Muscle of back (tissue), 11 donors: ENCODE results near the gene MAP2K7. TPM values are rescaled to one million over a fixed set of nuclear protein-coding genes. Genes with fewer than 3 reads are reported as not detected.
"Not testable (repeated sequence)": the region's sequence is repeated elsewhere in the genome, so short reads cannot be mapped to it uniquely, and the experiment has no call there.

ENCODE experiments used
- DNase-seq, 3 donors: peaks; one replicate each; pipeline versions ENCODE4 v3.0.0 to v3.0.0-alpha.2; 2013
- polyA plus RNA-seq, 10 donors: library from polyadenylated mRNA; unstranded; fragments of 120-200 nt; gene quantifications; one replicate each; pipeline ENCODE4 v1.2.1, GENCODE V29; 2013; ENCODE audit not compliant: insufficient read length in 10 of 10

Gene MAP2K7
- polyA plus RNA-seq, 10 donors: 14.9 to 24.6 (median 20.6) TPM

DNA sequence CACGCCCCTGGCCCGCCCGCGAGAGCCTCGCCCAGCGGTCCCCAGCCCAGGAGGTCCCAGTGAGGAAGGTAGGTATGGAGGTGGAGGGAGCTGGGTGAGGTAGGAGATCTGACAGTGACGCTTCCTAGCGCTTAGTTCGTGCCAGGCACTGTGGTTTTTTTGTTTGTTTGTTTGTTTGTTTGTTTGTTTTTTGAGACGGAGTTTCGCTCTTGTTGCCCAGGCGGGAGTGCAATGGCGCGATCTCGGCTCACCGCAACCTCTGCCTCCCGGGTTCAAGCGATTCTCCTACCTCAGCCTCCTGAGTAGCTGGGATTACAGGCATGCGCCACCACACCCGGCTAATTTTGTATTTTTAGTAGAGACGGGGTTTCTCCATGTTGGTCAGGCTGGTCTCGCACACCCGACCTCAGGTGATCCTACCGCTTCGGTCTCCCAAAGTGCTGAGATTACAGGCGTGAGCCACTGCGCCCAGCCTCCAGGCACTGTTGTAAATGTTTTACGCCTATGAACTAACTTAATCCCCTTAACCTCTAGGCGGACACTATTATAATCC is 14.5 kb downstream of the MAP2K7 start:
- not testable (repeated sequence) for DNase-seq

GRCh38 chr19:7918615-7919421 is 15.1 kb downstream of the MAP2K7 start:
- no peak for DNase-seq

DNA sequence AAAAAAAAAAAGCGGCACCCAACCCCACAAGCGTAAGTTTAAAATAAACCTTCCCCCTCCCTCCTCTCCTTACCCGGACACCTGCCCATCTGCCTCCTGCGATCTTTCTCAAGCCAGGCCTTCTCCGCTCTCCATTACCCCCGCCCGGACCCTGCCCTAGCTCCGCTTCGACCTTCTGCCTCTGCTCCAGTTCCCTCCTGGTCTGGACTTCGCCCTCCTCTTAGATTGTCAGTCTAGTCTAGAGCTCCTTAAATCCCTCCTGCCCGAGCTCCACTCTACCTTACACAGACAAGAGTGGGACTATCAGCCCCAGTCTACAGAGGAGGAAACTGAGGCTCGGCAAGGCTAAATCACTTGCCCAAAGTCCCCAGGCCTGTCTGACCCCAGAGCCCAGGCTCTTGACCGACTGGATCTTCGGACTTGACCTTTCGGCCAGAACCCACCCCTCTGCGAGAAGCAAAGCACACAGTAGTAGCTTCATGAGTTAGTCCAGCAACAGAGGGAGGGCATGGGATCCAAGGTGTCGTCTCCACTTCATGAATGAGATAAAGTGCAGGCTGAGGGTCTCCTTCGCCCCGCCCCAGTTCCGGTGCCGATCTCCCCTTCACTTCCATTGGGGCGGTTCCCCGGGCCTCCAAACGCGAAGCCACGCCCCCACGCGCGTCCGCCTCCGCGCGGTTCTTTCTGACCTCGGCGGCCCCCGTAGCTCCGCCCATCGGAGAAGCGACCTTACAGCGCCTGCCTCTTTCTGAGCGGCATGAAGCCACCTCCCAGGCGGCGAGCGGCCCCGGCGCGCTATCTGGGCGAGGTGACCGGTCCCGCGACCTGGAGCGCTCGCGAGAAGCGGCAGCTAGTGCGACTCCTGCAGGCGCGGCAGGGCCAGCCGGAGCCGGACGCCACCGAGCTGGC is 16.2 kb downstream of the MAP2K7 start, which contains the start of gene SNAPC2:
Gene SNAPC2 (plus strand): TSS at position 729 of the 909 bp plus-strand sequence. CDS start 29 bp downstream, at position 758.
- DNase-seq: peak; percentile 94 to 99 (median 96)

- peak; percentile 96 to 97 (median 96) for DNase-seq
Measured at GRCh38 chr19:7920519-7921301, 17.0 kb downstream of the MAP2K7 start.

DNA sequence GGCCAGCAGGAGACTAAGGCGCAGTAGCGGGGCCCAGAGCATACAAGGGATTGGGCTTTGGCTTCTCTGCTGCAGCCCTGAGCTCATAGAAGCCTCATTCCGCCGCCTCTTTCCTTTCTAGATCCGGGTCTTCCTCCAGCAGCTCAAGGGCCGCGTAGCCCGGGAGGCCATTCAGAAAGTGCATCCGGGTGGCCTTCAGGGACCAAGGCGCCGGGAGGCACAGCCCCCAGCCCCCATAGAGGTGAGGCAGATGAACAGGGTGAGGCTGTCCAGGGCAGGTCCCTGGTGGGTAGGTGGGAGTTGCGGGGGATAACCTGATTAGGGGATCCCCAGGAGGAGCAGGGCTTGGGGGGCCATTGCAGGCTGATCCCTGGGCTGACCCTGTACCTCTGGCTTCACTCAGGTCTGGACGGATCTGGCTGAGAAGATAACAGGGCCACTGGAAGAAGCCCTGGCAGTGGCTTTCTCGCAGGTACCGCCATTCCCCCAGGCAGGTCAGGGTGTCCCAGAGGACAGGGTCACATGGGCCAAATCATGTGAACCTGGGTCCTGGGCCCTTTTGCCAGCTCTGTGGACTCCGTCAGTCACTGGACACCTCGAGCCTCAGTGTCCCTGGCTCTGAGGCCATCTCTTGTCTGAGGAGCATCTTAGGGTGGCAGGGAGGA is 17.8 kb downstream of the MAP2K7 start:
- DNase-seq: no peak

DNA sequence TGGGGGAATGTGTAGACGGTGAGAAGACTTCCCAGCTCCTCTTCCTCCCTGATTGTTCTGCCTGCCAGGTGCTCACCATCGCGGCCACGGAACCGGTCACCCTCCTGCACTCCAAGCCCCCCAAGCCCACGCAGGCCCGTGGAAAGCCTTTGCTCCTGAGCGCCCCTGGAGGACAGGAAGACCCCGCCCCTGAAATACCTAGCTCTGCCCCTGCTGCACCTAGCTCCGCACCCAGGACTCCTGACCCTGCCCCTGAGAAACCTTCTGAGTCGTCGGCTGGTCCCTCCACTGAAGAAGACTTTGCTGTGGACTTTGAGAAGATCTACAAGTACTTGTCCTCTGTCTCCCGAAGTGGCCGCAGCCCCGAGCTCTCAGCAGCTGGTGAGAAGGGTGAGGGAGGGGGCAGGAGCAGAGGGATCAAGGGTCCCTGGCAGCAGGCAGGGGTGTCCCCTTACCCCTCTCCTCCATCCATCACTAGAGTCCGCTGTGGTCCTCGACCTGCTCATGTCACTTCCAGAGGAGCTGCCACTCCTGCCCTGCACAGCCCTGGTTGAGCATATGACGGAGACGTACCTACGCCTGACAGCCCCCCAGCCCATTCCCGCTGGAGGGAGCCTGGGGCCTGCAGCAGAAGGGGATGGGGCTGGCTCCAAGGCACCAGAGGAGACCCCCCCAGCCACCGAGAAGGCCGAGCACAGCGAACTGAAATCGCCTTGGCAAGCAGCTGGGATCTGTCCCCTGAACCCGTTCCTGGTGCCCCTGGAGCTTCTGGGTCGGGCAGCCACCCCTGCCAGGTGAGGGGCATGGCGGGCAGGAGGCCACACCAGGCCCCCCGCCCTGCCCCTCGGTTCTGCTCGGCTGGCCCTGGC is 18.5 kb downstream of the MAP2K7 start:
- no peak for DNase-seq

GRCh38 chr19:7922836-7923195 is 19.1 kb downstream of the MAP2K7 start:
- DNase-seq: no peak

DNA sequence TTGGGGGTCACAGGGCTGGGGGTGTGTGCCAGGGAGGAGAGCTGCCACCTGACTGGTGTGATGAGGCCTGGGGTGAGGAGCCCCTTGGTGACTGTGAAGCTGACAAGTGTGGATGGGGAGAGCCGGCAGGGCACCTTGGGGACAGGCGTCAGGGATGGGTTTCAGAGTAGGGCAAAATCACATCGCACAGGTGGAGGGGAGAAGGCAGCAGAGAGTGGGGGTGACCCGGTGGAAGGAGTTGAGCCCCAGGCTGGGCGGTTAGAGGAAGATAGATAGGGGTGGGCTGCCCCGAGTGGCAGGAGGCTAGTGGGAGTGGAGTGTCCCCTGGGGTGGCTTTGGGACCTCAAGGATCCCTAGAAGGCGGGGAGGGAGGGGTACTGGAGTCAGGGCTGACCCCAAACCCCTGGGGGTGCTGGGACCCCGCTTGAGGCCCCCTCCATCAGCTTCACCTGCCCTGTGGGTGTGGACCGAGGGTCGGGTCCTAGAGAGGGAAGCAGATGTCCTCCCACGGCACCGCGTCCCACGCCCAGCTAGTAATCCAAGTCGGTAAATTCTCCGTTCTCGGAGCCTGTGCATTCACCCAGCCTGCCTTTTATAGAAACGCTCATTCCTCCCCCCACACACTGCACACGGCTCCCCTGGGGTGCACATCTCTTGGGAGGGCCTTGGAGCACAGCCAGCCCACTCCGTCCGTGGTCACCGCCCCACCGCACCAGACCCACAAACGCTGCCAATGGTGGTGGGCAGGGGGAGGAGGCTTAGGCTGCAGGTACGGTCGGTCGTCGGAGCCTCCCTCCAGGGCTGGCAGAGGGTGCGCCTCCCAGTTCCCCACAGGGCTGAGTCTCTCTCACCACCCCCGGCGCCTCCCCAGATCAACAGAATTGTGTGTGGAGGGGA is 19.9 kb downstream of the MAP2K7 start:
- no peak for DNase-seq

- no peak for DNase-seq
Measured at GRCh38 chr19:7924241-7924640, 20.6 kb downstream of the MAP2K7 start.

- DNase-seq: peak in 1 of 3 donors; percentile 14
Measured at GRCh38 chr19:7924651-7925170, 21.0 kb downstream of the MAP2K7 start.

GRCh38 chr19:7925171-7925851 is 21.6 kb downstream of the MAP2K7 start:
- peak; percentile 61 to 88 (median 84) for DNase-seq

DNA sequence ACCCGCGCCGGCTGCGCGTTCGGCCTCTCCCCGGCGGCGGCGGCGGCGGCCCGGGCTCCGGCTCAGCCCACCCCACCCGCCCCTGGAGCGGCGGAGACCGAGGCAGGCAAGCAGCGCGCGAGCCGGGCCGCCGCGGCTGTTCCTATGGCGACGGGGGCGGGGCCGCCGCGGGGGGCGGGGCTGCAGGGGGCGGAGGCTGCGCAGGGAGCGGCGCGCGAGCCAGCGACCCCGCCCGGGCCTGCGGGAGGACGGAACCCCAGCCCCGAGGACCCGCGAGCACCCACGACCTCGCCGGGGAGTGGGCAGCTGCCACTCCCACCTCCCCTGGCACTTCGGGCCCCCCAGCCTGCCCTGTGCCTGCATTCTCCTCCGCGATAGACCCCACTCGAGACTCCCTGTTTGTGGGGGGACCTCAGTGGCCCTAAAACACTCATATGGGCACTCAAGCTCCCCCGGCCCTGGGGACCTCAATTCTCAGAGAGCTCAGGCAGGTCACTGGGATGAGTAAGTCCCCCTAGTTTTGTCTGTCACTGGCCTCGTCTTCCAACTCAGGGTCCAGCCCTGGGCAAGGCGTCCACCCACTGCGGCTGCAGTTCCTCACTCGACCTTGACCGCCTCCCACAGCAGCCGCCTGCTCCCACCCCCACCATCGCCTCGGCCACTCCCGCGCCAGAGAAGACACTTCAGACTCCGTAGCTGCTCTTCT is 22.5 kb downstream of the MAP2K7 start, which contains the start of gene CTXN1:
Gene CTXN1 (minus strand): TSS at position 115 of the 706 bp plus-strand sequence. CDS start 597 bp downstream, outside the sequence.
- DNase-seq: peak in 2 of 3 donors; percentile 39 to 67

- DNase-seq: no peak
Measured at GRCh38 chr19:7926727-7927604, 23.3 kb downstream of the MAP2K7 start.

GRCh38 chr19:7927605-7928333 is 24.1 kb downstream of the MAP2K7 start:
- DNase-seq: peak in 1 of 3 donors; percentile 12

- no peak for DNase-seq
Measured at GRCh38 chr19:7928334-7928706, 24.6 kb downstream of the MAP2K7 start.
